HepG2 (cell line): ENCODE results near the gene LTB4R. TPM values are rescaled to one million over a fixed set of nuclear protein-coding genes. Genes with fewer than 3 reads are reported as not detected.

Experiments
- AKAP8 ChIP-seq: sonication (generic); formaldehyde crosslinking; IDR thresholded peaks from 2 replicates; pipeline ENCODE4 v1.5.1; 2020; ENCODE audit warnings: mild to moderate bottlenecking, missing genetic modification reagents
- ARID2 ChIP-seq: sonication (generic); formaldehyde crosslinking; IDR thresholded peaks from 2 replicates; pipeline ENCODE4 v1.8.1; 2022; ENCODE audit warnings: mild to moderate bottlenecking, missing genetic modification reagents, borderline replicate concordance
- ATM ChIP-seq: fragments of 450-650 bp; IDR thresholded peaks from 2 replicates; pipeline ENCODE4 v1.7.1; 2017; ENCODE audit warnings: mild to moderate bottlenecking, borderline replicate concordance
- BORCS8-MEF2B ChIP-seq: sonication (generic); formaldehyde crosslinking; IDR thresholded peaks from 2 replicates; pipeline ENCODE4 v1.8.0; 2022; ENCODE audit warnings: mild to moderate bottlenecking, missing genetic modification reagents
- BRCA1 ChIP-seq: sonication (generic); formaldehyde crosslinking; IDR thresholded peaks from 2 replicates; pipeline ENCODE4 v1.4.0; 2020; ENCODE audit warnings: missing genetic modification reagents
- CREBL2 ChIP-seq: sonication (generic); formaldehyde crosslinking; IDR thresholded peaks from 2 replicates; pipeline ENCODE4 v1.8.1; 2023; ENCODE audit warnings: missing genetic modification reagents, mild to moderate bottlenecking, borderline replicate concordance
- HMG20A ChIP-seq: IDR thresholded peaks from 2 replicates; pipeline ENCODE4 v1.6.1; 2016; ENCODE audit warnings: borderline replicate concordance
- HOXA9 ChIP-seq: sonication (generic); formaldehyde crosslinking; IDR thresholded peaks from 2 replicates; pipeline ENCODE4 v1.8.1; 2022; ENCODE audit warnings: missing genetic modification reagents, mild to moderate bottlenecking, moderate library complexity, borderline replicate concordance
- ISX ChIP-seq: sonication (generic); formaldehyde crosslinking; conservative IDR thresholded peaks from 2 replicates; pipeline ENCODE4 v1.5.0; 2020; ENCODE audit warnings: missing genetic modification reagents
- KAT2B ChIP-seq: fragments of 150-350 bp; IDR thresholded peaks from 2 replicates; pipeline ENCODE4 v1.6.1; 2014; ENCODE audit warnings: low read depth, low read length, borderline replicate concordance
- LRRFIP1 ChIP-seq: sonication (generic); formaldehyde crosslinking; conservative IDR thresholded peaks from 2 replicates; pipeline ENCODE4 v1.4.0; 2020; ENCODE audit warnings: missing genetic modification reagents
- MED13 ChIP-seq: sonication (generic); formaldehyde crosslinking; IDR thresholded peaks from 2 replicates; pipeline ENCODE4 v1.5.0; 2020; ENCODE audit warnings: missing genetic modification reagents
- NBN ChIP-seq: fragments of 450-650 bp; conservative IDR thresholded peaks from 2 replicates; pipeline ENCODE4 v1.6.1; 2017
- NFE2 ChIP-seq: sonication (generic); formaldehyde crosslinking; IDR thresholded peaks from 2 replicates; pipeline ENCODE4 v1.4.0; 2020; ENCODE audit warnings: missing genetic modification reagents
- PLRG1 ChIP-seq: fragments of 450-650 bp; conservative IDR thresholded peaks from 2 replicates; pipeline ENCODE4 v1.6.1; 2016
- RCOR2 ChIP-seq: IDR thresholded peaks from 2 replicates; pipeline ENCODE4 v1.6.1; 2016; ENCODE audit warnings: missing biosample characterization, missing genetic modification reagents
- RFXAP ChIP-seq: sonication (generic); formaldehyde crosslinking; IDR thresholded peaks from 2 replicates; pipeline ENCODE4 v1.4.0; 2020; ENCODE audit warnings: missing genetic modification reagents, borderline replicate concordance
- SRSF1 ChIP-seq: fragments of 200-400 bp; formaldehyde crosslinking; optimal IDR thresholded peaks from 2 replicates; pipeline ENCODE3; 2017; ENCODE audit warnings: mild to moderate bottlenecking, low read depth, low read length, moderate library complexity
- SSRP1 ChIP-seq: IDR thresholded peaks from 2 replicates; pipeline ENCODE4 v1.6.1; 2016; ENCODE audit warnings: control low read depth
- TBX2 ChIP-seq: sonication (generic); formaldehyde crosslinking; IDR thresholded peaks from 2 replicates; pipeline ENCODE4 v1.5.0; 2020; ENCODE audit warnings: missing genetic modification reagents, mild to moderate bottlenecking, borderline replicate concordance
- TOE1 ChIP-seq: sonication (generic); formaldehyde crosslinking; IDR thresholded peaks from 2 replicates; pipeline ENCODE4 v1.4.0; 2020; ENCODE audit warnings: mild to moderate bottlenecking, missing genetic modification reagents
- UBTF ChIP-seq: sonication (generic); formaldehyde crosslinking; IDR thresholded peaks from 2 replicates; pipeline ENCODE4 v1.4.0; 2020; ENCODE audit warnings: mild to moderate bottlenecking, missing genetic modification reagents
- ZNF251 ChIP-seq: sonication (generic); formaldehyde crosslinking; IDR thresholded peaks from 2 replicates; pipeline ENCODE4 v1.9.0; 2021; ENCODE audit warnings: mild to moderate bottlenecking, missing genetic modification reagents
- ZNF556 ChIP-seq: sonication (generic); formaldehyde crosslinking; IDR thresholded peaks from 2 replicates; pipeline ENCODE4 v1.4.0; 2020; ENCODE audit warnings: mild to moderate bottlenecking, missing genetic modification reagents, borderline replicate concordance
- ZNF577 ChIP-seq: sonication (generic); formaldehyde crosslinking; IDR thresholded peaks from 2 replicates; pipeline ENCODE4 v1.4.0; 2020; ENCODE audit warnings: mild to moderate bottlenecking, low read depth, missing genetic modification reagents, borderline replicate concordance
- ZNF674 ChIP-seq: sonication (generic); formaldehyde crosslinking; IDR thresholded peaks from 2 replicates; pipeline ENCODE4 v1.5.0; 2020; ENCODE audit warnings: low read depth, mild to moderate bottlenecking, missing genetic modification reagents
- ZNF790 ChIP-seq: sonication (generic); formaldehyde crosslinking; IDR thresholded peaks from 2 replicates; pipeline ENCODE4 v1.8.0; 2022; ENCODE audit warnings: missing genetic modification reagents, mild to moderate bottlenecking, borderline replicate concordance
- ZNF83 ChIP-seq: sonication (generic); formaldehyde crosslinking; IDR thresholded peaks from 2 replicates; pipeline ENCODE4 v1.4.0; 2020; ENCODE audit warnings: missing genetic modification reagents, mild to moderate bottlenecking, borderline replicate concordance
- polyA plus RNA-seq, 8 experiments: library from polyadenylated mRNA; depleted of rRNA in 3 of 8; stranded (reverse) in 7 of 8; unstranded in 1 of 8; fragments of >200 nt; fragmentation: Illumina TruSeq in 4 of 8; extraction: Trizol in 4 of 8; gene quantifications; 2 replicates each; pipeline versions ENCODE4 v1.2.1 to v1.2.3, GENCODE V29; 2011 to 2016; ENCODE audit warnings: low read depth in 4 of 8, missing spikeins in 1 of 8, mixed read lengths in 1 of 8; ENCODE audit not compliant: insufficient read depth in 1 of 8
- total RNA-seq, 5 experiments: library from RNA; depleted of rRNA; stranded (reverse); fragments of >200 nt; fragmentation: Illumina TruSeq; extraction: Trizol; gene quantifications; 2 replicates each; pipeline ENCODE4 v1.2.3, GENCODE V29; 2016; ENCODE audit warnings: low read depth in 1 of 5

The LTB4R gene
- total and polyA plus RNA-seq, 2 of the 13 experiments (the other 11 are each of a cell fraction or from before 2014, with no cell fraction given), result 3.2 to 8.2 TPM

DNA sequence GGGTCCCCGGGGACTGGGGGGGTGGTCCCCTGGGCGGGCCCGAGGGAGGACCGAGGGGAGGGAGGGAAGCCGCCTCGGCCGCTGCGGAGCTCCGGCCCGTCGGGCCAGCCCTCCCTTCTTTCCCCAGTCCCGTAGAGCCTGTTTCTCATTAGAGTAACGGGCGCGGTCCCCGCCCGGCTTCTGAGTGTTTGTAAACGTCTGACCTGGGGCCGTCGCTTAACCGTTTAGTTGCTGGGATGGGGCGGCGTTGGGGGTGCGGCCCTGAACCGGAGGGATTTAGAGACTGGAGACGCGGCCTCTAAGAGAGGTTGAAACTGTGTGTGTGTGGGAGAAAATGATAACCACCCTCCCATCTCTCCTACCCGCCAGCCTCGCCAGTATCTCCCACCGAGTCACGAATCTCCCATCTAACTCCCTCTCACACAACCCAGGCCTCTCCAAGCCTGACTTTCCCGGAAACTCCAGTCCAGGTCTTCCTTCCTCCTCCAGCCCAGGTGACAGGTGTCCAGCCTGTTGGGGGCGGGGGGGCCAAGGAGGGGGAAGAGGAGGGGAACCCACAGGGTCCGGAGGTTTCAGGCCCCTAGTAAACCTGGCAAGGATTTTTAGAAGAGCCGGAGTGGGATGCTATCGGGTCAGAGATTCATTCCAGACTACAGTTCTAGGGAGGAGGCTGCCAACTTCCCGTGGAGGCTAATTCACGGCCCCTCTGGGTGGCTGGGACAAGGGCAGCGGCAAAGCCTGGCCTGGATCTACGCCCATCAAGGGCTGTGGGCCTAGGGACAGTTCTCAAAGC is 55.6 kb downstream of the LTB4R start (continued):
- TF ChIP-seq UBTF (CRISPR knock-in tag) (peak; percentile 57), AKAP8 (CRISPR knock-in tag) (no peak; the same call in 1 of the 2 replicates), ZNF83 (no peak; the same call in 1 of the 2 replicates), ZNF674 (no peak), RCOR2 (CRISPR knock-in tag) (no peak), LRRFIP1 (CRISPR knock-in tag) (0 out of 2 replicates have a peak, but pooled peaks have one; percentile 7), HOXA9 (CRISPR knock-in tag) (no peak), BORCS8-MEF2B (CRISPR knock-in tag) (peak; percentile 71; the same call in 1 of the 2 replicates), BRCA1 (CRISPR knock-in tag) (no peak; the same call in 1 of the 2 replicates), HMG20A (CRISPR knock-in tag) (no peak), KAT2B (no peak), TOE1 (CRISPR knock-in tag) (no peak), SRSF1 (no peak), NFE2 (CRISPR knock-in tag) (no peak), ISX (CRISPR knock-in tag) (no peak), TBX2 (CRISPR knock-in tag) (peak; percentile 59), ATM (no peak), NBN (no peak), PLRG1 (no peak), ZNF251 (CRISPR knock-in tag) (no peak), RFXAP (peak; percentile 2; the same call in 1 of the 2 replicates), ARID2 (CRISPR knock-in tag) (no peak), CREBL2 (no peak), ZNF577 (CRISPR knock-in tag) (no peak), ZNF790 (CRISPR knock-in tag) (no peak), MED13 (CRISPR knock-in tag) (no peak), SSRP1 (CRISPR knock-in tag) (no peak), ZNF556 (CRISPR knock-in tag) (peak; percentile 83; the same call in 1 of the 2 replicates)
